CD4-positive, alpha-beta T cell treated with Interleukin-4 for 4 hours (primary cell): ENCODE data around the gene CNTD1.

Source experiments
- DNase-seq: peaks from one replicate; pipeline ENCODE4 v3.0.0-alpha.2; 2020

CNTD1 gene

DNA sequence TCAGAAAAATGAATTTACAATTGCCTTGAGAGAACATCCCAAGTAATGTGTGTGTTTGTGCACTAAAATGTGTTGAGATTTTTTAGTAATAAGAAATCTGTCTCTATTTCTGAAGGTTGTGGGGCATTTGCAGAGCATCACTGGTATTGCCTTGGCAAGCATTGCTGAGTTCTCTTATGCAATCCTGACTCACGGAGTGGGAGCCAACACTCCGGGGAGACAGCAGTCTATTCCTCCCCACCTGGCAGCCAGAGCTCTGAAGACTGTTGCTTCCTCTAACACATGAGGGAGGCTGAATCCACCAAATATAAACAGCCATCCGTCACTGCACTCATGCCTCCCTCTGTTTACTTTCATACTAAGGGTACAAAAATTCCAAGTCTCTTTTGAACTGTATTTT, 10.6 kb downstream of the CNTD1 start:
- DNase-seq = no peak

DNA sequence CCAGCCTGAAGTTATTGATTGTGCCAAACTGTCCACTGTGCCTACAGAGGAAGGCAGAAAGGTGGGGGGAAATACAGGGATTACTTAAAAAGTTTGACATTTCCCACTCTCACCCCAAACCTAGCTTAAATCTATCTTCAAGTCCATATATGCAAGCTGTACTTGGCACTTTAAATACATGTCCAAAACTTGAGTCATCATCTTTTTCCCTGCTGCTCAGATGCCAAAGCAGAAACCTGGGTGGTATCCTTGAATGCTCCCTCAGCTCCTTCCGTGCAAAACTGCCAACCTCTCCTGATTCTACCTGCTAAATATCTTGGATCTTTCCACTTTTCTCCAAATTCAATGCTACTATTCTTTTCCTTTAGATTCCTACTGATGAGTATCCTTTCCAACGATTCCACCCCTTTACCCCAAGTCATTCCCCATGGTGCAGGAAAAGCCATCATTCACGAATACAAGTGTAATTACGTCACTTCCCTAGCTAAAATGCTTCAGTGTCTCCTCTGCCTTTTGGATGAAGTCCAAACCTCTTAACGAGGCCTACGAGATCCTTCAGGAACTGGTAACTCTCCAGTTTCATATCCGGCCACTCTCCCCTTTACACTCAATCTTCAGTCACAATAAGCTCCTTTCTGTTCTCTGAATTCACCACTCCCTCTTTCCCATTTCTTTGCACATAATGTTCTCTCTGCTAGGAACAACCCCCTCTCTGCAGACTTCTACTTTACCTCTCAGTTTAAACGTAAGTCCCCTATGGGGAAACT, 16.2 kb downstream of the CNTD1 start:
- no peak for DNase-seq

DNA sequence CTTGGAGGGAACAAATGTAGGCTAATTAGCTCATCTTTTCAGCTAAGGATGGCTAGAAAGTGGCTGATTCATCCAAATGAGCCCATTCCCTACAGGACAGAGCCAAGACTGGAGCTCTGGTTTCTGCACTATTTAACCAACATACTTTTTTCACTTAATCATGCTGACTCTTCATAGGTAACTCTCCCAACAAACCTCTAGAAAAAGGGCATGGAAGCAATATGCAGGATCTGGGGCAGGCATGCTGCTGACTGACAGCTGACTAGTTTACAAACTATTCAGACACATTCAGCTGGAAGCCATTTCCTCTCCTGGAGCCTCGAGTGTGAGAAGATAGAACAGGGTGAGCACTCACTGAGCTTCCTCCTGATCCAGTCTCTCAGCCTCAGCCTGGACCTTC, 19.2 kb downstream of the CNTD1 start:
- DNase-seq = no peak

DNA sequence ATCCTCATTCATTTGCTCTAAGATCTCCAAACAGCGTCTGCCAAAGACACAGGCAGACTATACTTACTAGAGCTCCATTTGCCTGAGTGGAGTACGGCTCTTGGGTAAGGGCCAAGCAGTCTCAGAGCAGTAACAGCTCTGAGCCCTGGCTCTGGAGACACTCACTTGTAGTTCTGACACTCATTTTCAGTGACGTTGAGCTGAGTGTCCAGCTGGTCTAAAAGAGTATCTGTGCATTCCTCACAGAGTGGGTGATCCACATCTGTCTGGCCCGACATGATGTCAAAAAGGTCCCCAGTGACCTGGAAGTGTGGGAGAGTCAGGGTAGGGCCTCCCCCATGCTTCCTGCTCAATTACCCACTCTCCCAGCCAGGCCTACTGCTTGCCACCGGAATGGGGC, 19.7 kb downstream of the CNTD1 start:
- no peak for DNase-seq

DNA sequence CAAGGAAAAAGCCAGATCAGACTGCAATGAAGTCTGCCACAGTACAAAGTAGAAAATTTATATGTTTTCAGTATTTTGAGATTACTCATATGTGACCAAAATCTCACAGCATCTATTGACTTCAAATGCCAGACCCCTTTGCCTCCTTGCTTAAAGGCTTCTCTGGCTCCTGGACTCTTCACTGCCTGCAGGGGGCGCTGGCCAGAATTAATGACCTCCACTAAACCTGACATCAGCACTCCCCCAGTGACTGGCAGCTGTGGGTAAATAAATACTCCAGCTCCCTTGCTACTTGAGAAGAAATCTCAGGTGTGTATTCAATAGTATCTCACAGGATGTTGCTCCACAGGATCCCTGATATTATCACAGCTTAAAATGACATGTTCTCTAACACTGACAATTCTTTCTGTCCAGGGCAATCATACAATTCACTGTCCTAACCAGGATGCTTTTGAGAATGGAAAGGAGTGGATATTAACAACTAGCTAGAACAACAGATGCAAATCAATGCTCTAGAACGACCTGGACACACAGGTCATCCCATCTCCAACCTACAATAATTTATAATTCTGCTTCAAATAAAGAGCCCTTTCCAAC, 21.4 kb downstream of the CNTD1 start:
- DNase-seq = peak; percentile 64

DNA sequence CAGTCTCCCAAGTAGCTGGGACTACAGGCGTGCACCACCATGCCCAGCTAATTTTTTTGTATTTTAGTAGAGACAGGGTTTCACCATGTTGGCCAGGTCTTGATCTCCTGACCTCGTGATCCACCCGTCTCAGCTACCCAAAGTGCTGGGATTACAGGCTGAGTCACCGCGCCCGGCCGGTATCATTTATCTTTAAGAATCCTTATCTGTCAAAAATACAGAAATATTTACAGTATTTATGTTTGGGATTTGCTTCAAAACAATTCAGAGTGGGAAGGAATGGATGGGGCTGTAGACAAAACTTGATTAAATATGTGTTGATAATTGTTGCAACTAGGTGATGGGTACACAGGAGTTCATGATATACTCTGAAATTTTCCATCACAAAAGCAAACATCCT, 22.5 kb downstream of the CNTD1 start:
- no peak for DNase-seq

DNA sequence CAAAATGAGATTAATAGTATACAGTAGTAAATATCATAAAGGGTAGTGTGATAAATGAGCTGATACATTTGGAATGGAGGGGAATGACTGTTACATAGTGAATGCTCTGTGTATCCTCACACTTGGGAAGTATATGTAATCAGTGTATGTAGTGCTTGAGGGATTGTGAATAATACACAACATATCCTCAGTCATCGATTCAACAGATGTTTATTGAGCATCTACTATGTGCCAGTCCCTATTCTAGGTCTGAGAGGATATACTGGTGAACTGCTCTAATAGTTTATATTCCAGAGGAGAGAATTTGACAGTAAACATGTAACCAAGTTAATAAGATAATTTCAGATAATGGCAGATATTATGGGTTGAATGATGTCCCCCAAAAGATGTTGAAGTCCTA, 28.8 kb downstream of the CNTD1 start:
- no peak for DNase-seq

DNA sequence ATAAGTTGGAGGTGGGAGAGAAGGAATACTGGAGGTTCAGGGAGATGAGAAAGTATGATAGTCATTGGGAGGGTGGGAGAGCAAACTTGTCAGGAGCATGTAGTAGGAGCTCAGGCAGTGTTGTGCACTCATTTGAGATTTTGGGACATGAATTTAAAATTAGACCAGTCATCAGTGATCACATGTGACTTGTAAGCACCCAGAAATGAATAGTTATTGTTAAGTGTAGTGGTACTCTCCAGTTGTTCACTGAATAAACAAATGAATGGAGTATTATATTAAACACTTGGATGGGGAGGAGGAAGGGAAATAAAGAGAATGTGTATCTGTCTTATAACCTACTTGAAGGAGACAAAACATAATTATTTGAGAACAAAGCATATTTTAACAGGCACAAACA, 32.3 kb downstream of the CNTD1 start:
- no peak for DNase-seq

DNA sequence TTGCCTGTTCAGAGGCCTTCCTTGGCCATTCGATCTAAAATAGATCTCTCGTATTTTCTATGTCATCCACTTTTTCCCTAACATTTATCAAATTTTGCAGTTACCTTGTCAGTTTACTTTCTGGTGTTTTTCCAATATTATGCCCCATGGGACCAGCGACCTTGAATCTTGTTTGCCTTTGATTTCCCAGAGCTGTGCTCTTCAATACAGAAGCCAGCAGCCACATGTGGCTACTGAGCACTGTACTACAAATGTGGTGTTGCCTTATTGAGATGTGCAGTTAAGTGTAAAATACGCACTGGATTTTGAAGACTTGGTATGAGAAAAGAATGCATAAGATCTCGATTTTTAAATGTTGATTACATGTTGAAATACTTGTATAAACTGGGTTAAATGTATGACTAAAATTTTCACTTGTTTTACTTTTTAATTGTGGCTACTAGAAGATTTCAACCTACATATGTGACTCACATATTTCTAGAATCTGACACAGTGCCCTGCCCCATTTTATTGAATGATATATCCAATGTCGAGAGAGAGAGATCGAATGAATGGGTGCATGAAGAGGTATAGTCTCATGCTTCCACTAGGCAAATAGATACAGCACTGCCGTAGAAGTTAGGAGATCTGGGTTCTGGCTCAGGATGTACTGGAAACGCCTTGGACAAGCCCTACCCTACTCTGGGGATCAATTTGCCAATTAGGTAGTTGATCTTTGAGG, 33.7 kb downstream of the CNTD1 start:
- peak; percentile 5 for DNase-seq

DNA sequence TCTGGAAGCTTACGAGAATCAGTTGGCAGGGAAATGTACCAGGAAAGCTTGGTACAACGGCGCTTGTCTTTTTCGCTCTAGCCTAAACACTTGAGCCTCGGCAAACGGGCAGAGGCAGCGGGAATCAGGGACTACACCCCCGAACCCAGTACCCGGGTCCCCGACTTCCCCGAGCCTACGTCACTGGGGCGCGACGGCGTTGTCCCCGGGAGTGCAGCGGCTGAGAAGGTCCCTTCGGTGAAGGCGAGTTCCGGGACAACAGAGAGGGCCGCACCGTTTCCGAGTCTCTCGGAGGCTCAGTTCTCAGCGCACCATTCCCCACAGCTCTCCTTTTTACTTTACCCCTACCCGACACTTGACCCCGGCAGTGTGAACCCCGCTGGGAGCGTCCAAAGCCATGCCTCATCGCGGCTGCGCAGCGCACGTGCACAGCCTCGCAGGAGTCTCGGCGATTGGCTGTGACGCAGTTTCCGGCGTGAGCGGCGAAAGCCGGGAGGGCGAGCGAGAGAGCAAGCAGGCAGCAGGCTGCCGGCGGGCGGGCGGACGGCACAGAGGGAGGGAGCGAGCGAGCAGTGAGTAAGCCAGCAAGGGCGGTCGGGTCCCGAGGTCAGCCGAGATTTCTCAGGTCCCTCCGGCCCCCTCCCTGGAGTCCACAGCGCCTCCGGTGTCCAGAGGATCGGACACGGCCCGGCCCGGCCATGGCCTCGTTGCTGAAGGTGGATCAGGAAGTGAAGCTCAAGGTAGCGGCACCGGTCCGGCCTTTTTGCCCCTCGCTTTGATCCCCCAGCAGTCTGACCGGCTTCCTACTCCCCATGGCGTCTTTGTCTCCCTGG, 34.5 kb downstream of the CNTD1 start, which contains the start of gene PSME3:
TSS of gene PSME3 (plus strand) at position 464 of the 833 bp plus-strand sequence. CDS start at position 699, 235 bp downstream.
- peak; percentile 87 for DNase-seq

DNA sequence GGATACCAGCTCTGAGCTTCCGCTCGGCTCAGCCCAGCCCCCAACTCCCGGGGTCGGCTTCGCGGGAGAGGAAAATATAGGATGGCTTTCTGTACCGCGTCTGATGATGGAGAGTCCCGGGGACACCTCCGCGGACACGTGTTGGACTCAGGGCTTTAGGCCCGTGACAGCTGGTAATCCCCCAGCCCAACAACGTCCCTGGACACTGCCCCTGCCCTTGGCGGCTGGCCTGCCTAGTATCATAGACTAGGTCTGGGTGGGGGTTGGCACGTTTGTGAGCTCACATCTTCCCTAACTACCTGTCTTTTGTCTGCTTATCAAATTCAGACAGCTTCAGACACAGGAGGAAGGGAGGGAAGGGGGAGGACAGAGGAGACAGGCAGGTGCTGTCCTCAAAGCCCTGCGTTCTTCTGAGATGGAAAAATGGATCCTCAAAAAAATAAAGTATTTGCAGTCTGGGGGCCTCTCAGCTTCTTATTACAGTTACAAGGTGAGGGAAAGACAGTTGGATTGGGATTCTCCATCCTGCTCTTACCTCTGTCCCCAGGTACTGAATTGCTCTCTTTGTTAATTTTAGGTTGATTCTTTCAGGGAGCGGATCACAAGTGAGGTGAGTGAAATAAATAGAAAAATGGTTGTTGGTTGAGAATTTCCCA, 35.2 kb downstream of the CNTD1 start:
- DNase-seq = no peak

DNA sequence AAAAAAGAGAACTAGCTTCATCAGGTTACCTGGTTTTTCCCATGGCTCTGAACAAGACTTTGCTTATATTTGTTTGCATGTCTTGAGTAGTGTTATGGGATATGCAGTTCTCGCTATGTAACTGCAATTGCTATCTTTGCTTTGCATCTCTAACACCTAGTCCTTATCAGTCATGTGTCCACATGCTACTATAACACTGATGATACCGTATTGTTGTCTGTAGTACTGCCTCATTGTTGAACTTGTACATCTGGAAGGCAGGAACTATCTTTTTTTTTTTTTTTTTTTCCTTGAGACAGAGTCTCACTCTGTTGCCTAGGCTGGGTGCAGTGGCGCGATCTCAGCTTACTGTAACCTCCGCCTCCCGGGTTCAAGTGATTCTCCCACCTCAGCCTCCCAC, 37.1 kb downstream of the CNTD1 start:
- DNase-seq = no peak

DNA sequence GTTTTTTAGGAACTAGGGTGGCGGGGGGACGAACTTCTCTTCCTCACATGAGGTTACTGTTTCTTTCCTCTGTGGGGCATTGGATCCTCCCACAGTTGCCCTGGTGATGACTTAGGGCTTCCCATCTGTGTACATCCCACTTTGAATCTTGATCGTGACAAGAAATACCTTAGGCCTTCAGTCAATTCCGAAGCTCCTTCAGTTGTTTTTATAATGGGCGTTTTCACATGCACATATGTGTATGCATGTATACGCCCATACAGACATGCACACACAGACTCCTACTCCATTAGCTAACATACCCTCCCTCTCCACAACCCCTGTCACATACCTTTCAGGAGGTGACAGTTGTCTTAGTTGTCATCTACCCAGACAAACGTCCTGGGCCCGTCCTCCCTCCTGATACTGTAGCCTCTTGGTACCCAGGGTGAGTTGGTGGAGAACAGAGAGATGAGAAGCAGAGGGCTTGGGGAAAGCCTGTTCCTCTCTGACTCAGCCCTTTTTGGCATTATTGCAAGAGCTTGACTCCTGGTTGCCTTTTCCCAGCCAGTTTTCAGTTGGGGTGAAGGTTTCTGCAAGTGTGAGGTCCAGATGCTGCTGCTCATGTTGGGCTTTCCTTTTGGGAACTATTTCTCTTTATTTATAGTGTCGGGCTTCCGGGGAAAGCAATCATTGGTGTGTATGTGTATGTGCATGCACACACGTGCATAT, 43.5 kb downstream of the CNTD1 start:
- no peak for DNase-seq

DNA sequence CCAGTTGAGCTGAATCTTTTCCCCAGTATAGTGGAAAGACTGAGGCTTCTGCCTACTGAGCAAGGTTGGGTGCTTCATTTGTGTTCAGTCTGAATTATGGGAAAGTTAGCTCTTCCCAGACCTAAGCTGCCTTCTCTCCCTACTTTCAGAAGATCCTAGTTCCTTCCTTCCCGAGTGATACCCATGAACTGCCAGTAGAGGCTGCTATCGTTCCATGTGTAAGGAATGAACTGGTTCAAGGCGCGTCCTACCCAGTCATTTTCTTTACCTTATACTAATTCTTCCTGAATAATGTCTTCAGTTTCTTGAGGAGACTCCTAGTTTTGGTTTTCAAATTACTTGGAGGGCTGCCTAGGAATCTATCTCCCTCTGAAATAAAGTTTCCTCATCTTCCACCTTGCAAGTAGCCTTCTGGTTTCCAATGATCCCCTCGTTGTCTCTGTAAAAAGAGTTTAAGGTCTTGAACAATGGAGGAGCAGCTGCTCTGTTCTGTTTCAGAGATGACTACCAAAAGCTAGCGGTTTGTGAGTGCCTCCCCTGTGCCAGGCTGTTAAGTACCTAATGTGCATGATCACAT, 44.8 kb downstream of the CNTD1 start:
- peak; percentile 14 for DNase-seq

DNA sequence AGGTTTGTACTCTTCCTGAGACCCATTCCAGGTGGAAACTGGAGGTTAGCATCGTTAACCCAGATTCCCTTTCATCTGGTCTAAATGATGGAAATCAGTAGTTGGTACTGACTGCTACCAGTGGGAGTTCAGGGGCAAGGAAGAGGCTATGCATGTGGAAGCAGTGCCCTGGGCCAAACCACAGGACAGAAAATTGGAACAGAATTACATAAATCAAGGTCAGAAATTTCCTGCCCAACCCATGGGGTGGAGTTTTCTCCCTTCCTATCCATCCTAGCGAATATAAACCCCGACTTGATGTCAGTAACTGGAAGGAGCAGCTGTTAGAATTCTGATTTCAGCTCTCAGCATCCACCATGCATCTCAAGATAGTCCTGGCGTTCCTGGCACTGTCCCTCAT, 45.6 kb downstream of the CNTD1 start, which contains the start of gene AOC2:
TSS of gene AOC2 (plus strand) at position 310 of the 400 bp plus-strand sequence. CDS start at position 357, 47 bp downstream.
- no peak for DNase-seq

DNA sequence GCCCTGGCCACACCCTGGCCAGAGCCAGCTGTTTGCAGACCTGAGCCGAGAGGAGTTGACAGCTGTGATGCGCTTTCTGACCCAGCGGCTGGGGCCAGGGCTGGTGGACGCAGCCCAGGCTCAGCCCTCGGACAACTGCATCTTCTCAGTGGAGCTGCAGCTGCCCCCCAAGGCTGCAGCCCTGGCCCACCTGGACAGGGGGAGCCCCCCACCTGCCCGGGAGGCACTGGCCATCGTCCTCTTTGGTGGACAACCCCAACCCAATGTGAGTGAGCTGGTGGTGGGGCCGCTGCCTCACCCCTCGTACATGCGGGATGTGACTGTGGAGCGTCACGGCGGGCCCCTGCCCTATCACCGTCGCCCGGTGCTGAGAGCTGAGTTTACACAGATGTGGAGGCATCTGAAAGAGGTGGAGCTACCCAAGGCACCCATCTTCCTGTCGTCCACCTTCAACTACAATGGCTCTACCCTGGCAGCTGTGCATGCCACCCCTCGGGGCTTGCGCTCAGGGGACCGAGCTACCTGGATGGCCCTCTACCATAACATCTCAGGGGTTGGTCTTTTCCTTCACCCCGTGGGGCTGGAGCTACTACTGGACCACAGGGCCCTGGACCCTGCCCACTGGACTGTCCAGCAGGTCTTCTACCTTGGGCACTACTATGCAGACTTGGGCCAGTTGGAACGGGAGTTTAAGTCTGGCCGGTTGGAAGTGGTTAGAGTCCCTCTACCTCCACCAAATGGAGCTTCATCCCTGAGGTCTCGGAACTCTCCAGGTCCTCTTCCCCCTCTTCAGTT, 46.3 kb downstream of the CNTD1 start:
- DNase-seq = no peak

DNA sequence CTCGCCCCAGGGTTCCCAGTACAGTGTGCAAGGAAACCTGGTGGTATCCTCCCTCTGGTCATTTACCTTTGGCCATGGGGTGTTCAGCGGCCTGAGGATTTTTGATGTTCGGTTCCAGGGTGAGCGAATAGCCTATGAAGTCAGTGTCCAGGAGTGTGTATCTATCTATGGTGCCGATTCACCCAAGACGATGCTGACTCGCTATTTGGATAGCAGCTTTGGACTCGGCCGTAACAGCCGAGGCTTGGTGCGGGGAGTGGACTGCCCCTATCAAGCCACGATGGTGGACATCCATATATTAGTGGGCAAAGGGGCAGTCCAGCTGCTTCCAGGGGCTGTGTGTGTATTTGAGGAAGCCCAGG, 46.9 kb downstream of the CNTD1 start:
- DNase-seq = no peak

DNA sequence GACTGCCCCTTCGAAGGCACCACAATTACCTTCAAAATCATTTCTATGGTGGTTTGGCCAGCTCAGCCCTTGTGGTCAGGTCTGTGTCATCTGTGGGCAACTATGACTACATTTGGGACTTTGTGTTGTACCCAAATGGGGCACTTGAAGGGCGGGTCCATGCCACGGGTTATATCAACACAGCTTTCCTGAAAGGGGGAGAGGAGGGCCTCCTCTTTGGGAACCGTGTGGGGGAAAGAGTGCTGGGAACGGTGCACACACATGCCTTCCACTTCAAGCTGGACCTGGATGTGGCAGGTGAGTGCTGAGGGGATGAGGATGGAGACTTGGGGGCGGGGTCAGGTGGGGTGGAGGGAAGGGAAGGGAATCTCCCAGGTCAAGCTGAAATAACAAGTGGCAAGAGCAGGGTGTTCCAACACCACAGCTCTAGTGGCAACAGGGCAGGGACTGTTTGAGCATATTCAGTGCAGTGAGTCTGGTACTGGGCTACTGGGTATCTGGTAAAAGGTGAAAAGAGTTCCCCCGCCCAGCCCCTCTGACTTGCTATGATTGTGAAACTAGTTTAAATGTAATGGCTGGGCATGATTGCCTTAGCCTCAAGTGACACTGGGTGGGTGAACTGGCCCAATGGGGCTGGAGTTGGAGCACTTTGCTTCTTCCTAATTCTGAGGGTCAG, 47.4 kb downstream of the CNTD1 start:
- DNase-seq = no peak

DNA sequence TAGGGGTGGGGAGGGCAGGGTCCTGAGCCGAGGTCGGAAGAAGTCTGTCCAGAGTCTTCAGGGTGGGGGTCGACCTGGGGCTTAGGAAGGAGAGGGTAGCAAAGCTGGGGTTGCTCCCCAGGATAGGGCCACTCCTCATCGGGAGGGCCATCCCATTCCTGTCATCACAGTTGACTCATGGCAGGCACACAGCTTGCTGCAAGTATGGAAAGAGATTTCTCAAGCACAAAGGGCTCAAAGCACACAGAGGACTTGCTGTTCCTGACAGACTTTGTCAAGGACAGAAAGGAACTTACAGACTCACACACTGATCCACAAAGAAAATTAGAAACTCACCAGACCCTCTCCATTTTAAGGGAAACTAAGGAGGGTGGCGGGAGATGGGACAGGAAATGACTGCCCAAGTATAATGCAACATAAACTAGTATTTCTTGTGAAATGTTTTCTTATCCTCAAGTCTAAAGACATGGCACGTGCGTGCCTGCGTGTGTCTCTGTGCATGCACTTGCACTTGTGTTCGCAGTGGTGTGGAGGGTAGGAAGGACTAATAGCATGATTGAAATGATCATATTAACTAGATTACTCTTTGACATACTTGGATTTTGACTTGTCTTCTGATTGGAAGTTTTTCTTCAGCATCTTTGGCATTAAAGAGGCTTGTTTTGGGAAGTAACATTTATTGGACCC, 48.1 kb downstream of the CNTD1 start:
- DNase-seq = no peak
